H9 (cell line): Measurements from ENCODE around the gene VPS13C. TPM values are rescaled to one million over a fixed set of nuclear protein-coding genes. Genes with fewer than 3 reads are reported as not detected.

ENCODE experiments used
- DNase-seq: peaks from one replicate; pipeline ENCODE4 v3.0.0-alpha.2; 2017
- H2AFZ ChIP-seq: one replicate; pipeline ENCODE4 v1.6.1; 2013; ENCODE audit warnings: mild to moderate bottlenecking, low read length, control low read depth, moderate library complexity
- H2AK5ac ChIP-seq: 2 replicates; pipeline ENCODE4 v1.6.1; 2013; ENCODE audit warnings: low read length, control low read depth, mixed read lengths; ENCODE audit not compliant: insufficient read length
- H2BK120ac ChIP-seq: one replicate; pipeline ENCODE4 v1.6.1; 2013; ENCODE audit warnings: low read depth, mild to moderate bottlenecking, low read length, control low read depth, inconsistent platforms; ENCODE audit not compliant: poor library complexity, severe bottlenecking
- H2BK12ac ChIP-seq: 2 replicates; pipeline ENCODE4 v1.6.1; 2013; ENCODE audit warnings: low read length, control low read depth, mixed read lengths, low read depth; ENCODE audit not compliant: insufficient read length
- H2BK15ac ChIP-seq: 2 replicates; pipeline ENCODE4 v1.6.1; 2013; ENCODE audit warnings: low read depth, low read length, control low read depth
- H2BK20ac ChIP-seq: one replicate; pipeline ENCODE4 v1.6.1; 2013; ENCODE audit warnings: low read depth, mild to moderate bottlenecking, low read length, control low read depth, inconsistent platforms; ENCODE audit not compliant: poor library complexity, severe bottlenecking
- H2BK5ac ChIP-seq: 2 replicates; pipeline ENCODE4 v1.6.1; 2013; ENCODE audit warnings: low read length, control low read depth, mixed read lengths; ENCODE audit not compliant: insufficient read length
- H3K14ac ChIP-seq: 2 replicates; pipeline ENCODE4 v1.6.1; 2013; ENCODE audit warnings: low read length, control low read depth; ENCODE audit not compliant: insufficient read depth
- H3K18ac ChIP-seq: 2 replicates; pipeline ENCODE4 v1.6.1; 2013; ENCODE audit warnings: low read depth, mild to moderate bottlenecking, mixed read lengths, low read length, control low read depth; ENCODE audit not compliant: insufficient read length
- H3K23ac ChIP-seq: 2 replicates; pipeline ENCODE4 v1.6.1; 2013; ENCODE audit warnings: low read length, control low read depth, mixed read lengths, low read depth; ENCODE audit not compliant: insufficient read length
- H3K23me2 ChIP-seq: 2 replicates; pipeline ENCODE4 v1.6.1; 2013; ENCODE audit warnings: low read depth, mild to moderate bottlenecking, mixed read lengths, low read length, control low read depth; ENCODE audit not compliant: insufficient read length, poor library complexity, severe bottlenecking
- H3K27ac ChIP-seq: 2 replicates; pipeline ENCODE4 v1.5.1; 2013; ENCODE audit warnings: low read length, control low read depth, mixed read lengths, low read depth; ENCODE audit not compliant: insufficient read length
- H3K27me3 ChIP-seq: 2 replicates; pipeline ENCODE4 v1.6.1; 2013; ENCODE audit warnings: low read length, control low read depth, inconsistent platforms; ENCODE audit not compliant: insufficient read depth
- H3K4ac ChIP-seq: 2 replicates; pipeline ENCODE4 v1.6.1; 2013; ENCODE audit warnings: low read depth, mild to moderate bottlenecking, control low read depth, inconsistent platforms, low read length, moderate library complexity
- H3K4me1 ChIP-seq: 2 replicates; pipeline ENCODE4 v1.6.1; 2013; ENCODE audit warnings: low read length, control low read depth, inconsistent platforms; ENCODE audit not compliant: insufficient read depth
- H3K4me2 ChIP-seq: 2 replicates; pipeline ENCODE4 v1.6.1; 2013; ENCODE audit warnings: low read length, control low read depth, mixed read lengths; ENCODE audit not compliant: insufficient read length, insufficient read depth
- H3K56ac ChIP-seq: 2 replicates; pipeline ENCODE4 v1.6.1; 2013; ENCODE audit warnings: low read depth, mild to moderate bottlenecking, mixed read lengths, low read length, control low read depth; ENCODE audit not compliant: insufficient read length
- H3K79me1 ChIP-seq: 2 replicates; pipeline ENCODE4 v1.6.1; 2013; ENCODE audit warnings: low read depth, mild to moderate bottlenecking, moderate library complexity, low read length, control low read depth, inconsistent platforms; ENCODE audit not compliant: insufficient read depth, poor library complexity, severe bottlenecking
- H3K79me2 ChIP-seq: 2 replicates; pipeline ENCODE4 v1.6.1; 2013; ENCODE audit warnings: low read length, control low read depth, inconsistent platforms; ENCODE audit not compliant: insufficient read depth
- H3K9ac ChIP-seq: 2 replicates; pipeline ENCODE4 v1.6.1; 2013; ENCODE audit warnings: low read length, control low read depth, mixed read lengths; ENCODE audit not compliant: insufficient read length; ENCODE audit errors: extremely low read depth
- H3K9me3 ChIP-seq: one replicate; pipeline ENCODE4 v1.6.1; 2013; ENCODE audit warnings: low read depth, low read length, inconsistent platforms; ENCODE audit not compliant: control insufficient read depth
- H3T11ph ChIP-seq: one replicate; pipeline ENCODE4 v1.6.1; 2013; ENCODE audit warnings: mild to moderate bottlenecking, low read length, control low read depth, inconsistent platforms
- H4K20me1 ChIP-seq: one replicate; pipeline ENCODE4 v1.6.1; 2013; ENCODE audit not compliant: control insufficient read depth, insufficient read length, insufficient read depth
- H4K5ac ChIP-seq: 2 replicates; pipeline ENCODE4 v1.6.1; 2013; ENCODE audit warnings: low read depth, mild to moderate bottlenecking, mixed read lengths, low read length, control low read depth; ENCODE audit not compliant: insufficient read length
- H4K8ac ChIP-seq: replicated peaks from 2 replicates; pipeline ENCODE4 v1.6.1; 2013; ENCODE audit warnings: low read length, control low read depth, mixed read lengths, low read depth; ENCODE audit not compliant: insufficient read length
- H4K91ac ChIP-seq: 2 replicates; pipeline ENCODE4 v1.6.1; 2013; ENCODE audit warnings: low read depth, mild to moderate bottlenecking, moderate library complexity, mixed read lengths, low read length, control low read depth; ENCODE audit not compliant: insufficient read length
- H3K27ac Mint-ChIP-seq, 3 experiments: 2 replicates in 2 of 3; 3 replicates in 1 of 3; pipeline ENCODE4 v1.8.0; 2020 to 2021; ENCODE audit warnings: mixed read lengths in 3 of 3, mild to moderate bottlenecking in 1 of 3, moderate library complexity in 1 of 3
- H3K27me3 Mint-ChIP-seq: 2 replicates; pipeline ENCODE4 v1.8.0; 2021; ENCODE audit warnings: low read depth, mild to moderate bottlenecking, moderate library complexity, mixed read lengths
- H3K36me3 Mint-ChIP-seq, 3 experiments: 2 replicates in 2 of 3; 3 replicates in 1 of 3; pipeline ENCODE4 v1.8.0; 2020 to 2021; ENCODE audit warnings: low read depth in 3 of 3, mixed read lengths in 3 of 3; ENCODE audit not compliant: insufficient read depth in 1 of 3
- H3K4me1 Mint-ChIP-seq, 2 experiments: 2 replicates each; pipeline ENCODE4 v1.8.0; 2020; ENCODE audit warnings: mixed read lengths in 2 of 2
- H3K4me3 Mint-ChIP-seq, 2 experiments: 2 replicates in 1 of 2; 3 replicates in 1 of 2; pipeline ENCODE4 v1.8.0; 2020 to 2021; ENCODE audit warnings: mild to moderate bottlenecking in 2 of 2, mixed read lengths in 2 of 2, moderate library complexity in 1 of 2
- H3K9me3 Mint-ChIP-seq, 2 experiments: 2 replicates in 1 of 2; 3 replicates in 1 of 2; pipeline ENCODE4 v1.8.0; 2020; ENCODE audit warnings: mild to moderate bottlenecking in 2 of 2, mixed read lengths in 2 of 2, moderate library complexity in 1 of 2
- WGBS: extraction: QIAGEN DNeasy Blood & Tissue Kit; methylation state at CpG from one replicate; pipeline ENCODE4 v1.1.7; 2013; ENCODE audit warnings: missing lambda C conversion rate, low lambda C conversion rate, mixed read lengths; ENCODE audit not compliant: insufficient read length; ENCODE audit errors: extremely low coverage; 5-methylcytosine and 5-hydroxymethylcytosine counted together
- total RNA-seq: library from RNA; stranded (reverse); gene quantifications from 2 replicates; pipeline ENCODE4 v1.2.1, GENCODE V29; 2021
- TF ChIP-seq, protein P1 (sequence below): fragments of 200-600 bp; sonication (generic); conservative IDR thresholded peaks from 3 replicates; pipeline ENCODE4 v1.8.0; 2021; ENCODE audit warnings: antibody characterized with exemption, mild to moderate bottlenecking

Gene VPS13C
- total RNA-seq, 1 experiment from 2014 or later: 14.2 TPM

DNA sequence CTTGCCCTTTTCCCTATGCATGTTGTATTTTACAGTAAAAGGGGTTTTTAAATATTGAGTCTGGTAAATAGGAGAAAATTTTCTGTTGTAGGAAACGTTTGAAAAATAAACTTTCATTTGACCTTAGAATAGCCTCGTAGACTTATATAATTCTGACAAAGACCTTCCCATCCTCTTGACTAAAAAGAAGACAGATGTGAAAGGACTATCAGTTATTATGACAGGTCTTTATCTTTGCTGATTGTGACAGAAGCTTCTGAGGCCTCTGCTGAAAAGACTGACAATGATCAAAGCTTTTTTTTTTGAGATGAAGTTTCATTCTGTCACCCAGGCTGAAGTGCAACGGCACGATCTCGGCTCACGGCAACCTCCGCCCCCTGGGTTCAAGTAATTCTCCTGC, 30.7 kb upstream of the VPS13C start:
- Histone ChIP-seq H3K18ac (no peak overlapping the region), H2BK12ac (no peak overlapping the region), H3K23me2 (no peaks in the 10 kb centered on the region), H2AK5ac (no peak overlapping the region), H3K4me2 (no peak overlapping the region), H4K8ac (no peak overlapping the region), H3K4me1 (no peaks in the 10 kb centered on the region), H3K56ac (no peak overlapping the region), H3K23ac (no peak overlapping the region), H2AFZ (no peak overlapping the region), H3K27me3 (no peaks in the 10 kb centered on the region), H3K27ac (no peak overlapping the region), H4K5ac (no peak overlapping the region), H3K9me3 (no peaks in the 10 kb centered on the region), H4K20me1 (no peaks in the 10 kb centered on the region), H2BK20ac (no peak overlapping the region), H2BK5ac (no peak overlapping the region), H2BK15ac (no peak overlapping the region), H2BK120ac (no peak overlapping the region), H4K91ac (no peak overlapping the region), H3K14ac (no peak overlapping the region), H3T11ph (no peak overlapping the region), H3K79me2 (no peaks in the 10 kb centered on the region), H3K9ac (no peak overlapping the region), H3K4ac (no peak overlapping the region), H3K79me1 (no peaks in the 10 kb centered on the region)
- Mint-ChIP-seq H3K4me3 (no peak overlapping the region), H3K9me3 (no peaks in the 10 kb centered on the region), H3K36me3 (no peaks in the 10 kb centered on the region), H3K4me1 (no peaks in the 10 kb centered on the region), H3K27ac (no peak overlapping the region), H3K27me3 (no peaks in the 10 kb centered on the region)
- TF ChIP-seq, protein P1, sequence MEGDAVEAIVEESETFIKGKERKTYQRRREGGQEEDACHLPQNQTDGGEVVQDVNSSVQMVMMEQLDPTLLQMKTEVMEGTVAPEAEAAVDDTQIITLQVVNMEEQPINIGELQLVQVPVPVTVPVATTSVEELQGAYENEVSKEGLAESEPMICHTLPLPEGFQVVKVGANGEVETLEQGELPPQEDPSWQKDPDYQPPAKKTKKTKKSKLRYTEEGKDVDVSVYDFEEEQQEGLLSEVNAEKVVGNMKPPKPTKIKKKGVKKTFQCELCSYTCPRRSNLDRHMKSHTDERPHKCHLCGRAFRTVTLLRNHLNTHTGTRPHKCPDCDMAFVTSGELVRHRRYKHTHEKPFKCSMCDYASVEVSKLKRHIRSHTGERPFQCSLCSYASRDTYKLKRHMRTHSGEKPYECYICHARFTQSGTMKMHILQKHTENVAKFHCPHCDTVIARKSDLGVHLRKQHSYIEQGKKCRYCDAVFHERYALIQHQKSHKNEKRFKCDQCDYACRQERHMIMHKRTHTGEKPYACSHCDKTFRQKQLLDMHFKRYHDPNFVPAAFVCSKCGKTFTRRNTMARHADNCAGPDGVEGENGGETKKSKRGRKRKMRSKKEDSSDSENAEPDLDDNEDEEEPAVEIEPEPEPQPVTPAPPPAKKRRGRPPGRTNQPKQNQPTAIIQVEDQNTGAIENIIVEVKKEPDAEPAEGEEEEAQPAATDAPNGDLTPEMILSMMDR: no peak
- no peak for DNase-seq
- WGBS: no CpG with 5 or more reads among the region's 7 CpGs
